Suppressor macrophage treated with lipopolysaccharide for 4 hours (primary cell): Measurements from ENCODE around the gene PGS1.
A peak's percentile ranks its signal among the peaks of the same experiment; 100 is the strongest.
"Not testable (repeated sequence)": the region's sequence is repeated elsewhere in the genome, so short reads cannot be mapped to it uniquely, and the experiment has no call there.

Experiments
- DNase-seq: peaks from one replicate; pipeline ENCODE4 v3.0.0-alpha.2; 2020

The PGS1 gene

GRCh38 chr17:78378225-78379130 is at the start of gene PGS1:
TSS of gene PGS1 (plus strand) at chr17:78378649. CDS start at chr17:78378666, 17 bp downstream.
- peak; percentile 90 for DNase-seq

GRCh38 chr17:78329263-78330059 is 49.0 kb upstream of the PGS1 start:
- DNase-seq: peak; percentile 87

- DNase-seq: no peak
These were observed 47.8 kb upstream of the PGS1 start for GRCh38 chr17:78330570-78331224.

GRCh38 chr17:78331355-78331754 is 47.1 kb upstream of the PGS1 start:
- not testable (repeated sequence) for DNase-seq

GRCh38 chr17:78332991-78333390 is 45.5 kb upstream of the PGS1 start:
- no peak for DNase-seq

GRCh38 chr17:78335209-78335608 is 43.2 kb upstream of the PGS1 start:
- DNase-seq: no peak

GRCh38 chr17:78337244-78338109 is 41.0 kb upstream of the PGS1 start:
- DNase-seq: peak; percentile 99

GRCh38 chr17:78338486-78339259 is 39.8 kb upstream of the PGS1 start:
- DNase-seq: peak; percentile 39

GRCh38 chr17:78340183-78340955 is 38.1 kb upstream of the PGS1 start:
- DNase-seq: no peak

- DNase-seq: peak; percentile 85
These were observed 36.6 kb upstream of the PGS1 start for GRCh38 chr17:78341559-78342448.

GRCh38 chr17:78342449-78343186 is 35.8 kb upstream of the PGS1 start:
- DNase-seq: peak; percentile 69

- DNase-seq: peak; percentile 78
These were observed 35.3 kb upstream of the PGS1 start for GRCh38 chr17:78343187-78343542.

GRCh38 chr17:78343543-78344201 is 34.8 kb upstream of the PGS1 start:
- peak; percentile 85 for DNase-seq

GRCh38 chr17:78344666-78345065 is 33.8 kb upstream of the PGS1 start:
- no peak for DNase-seq

- no peak for DNase-seq
These were observed 33.3 kb upstream of the PGS1 start for GRCh38 chr17:78345172-78345571.

- DNase-seq: no peak
These were observed 32.5 kb upstream of the PGS1 start for GRCh38 chr17:78345791-78346494.

- DNase-seq: no peak
These were observed 31.7 kb upstream of the PGS1 start for GRCh38 chr17:78346605-78347250.
